Fibroblast of villous mesenchyme (primary cell): ENCODE data around the gene TBX2. TPM values are rescaled to one million over a fixed set of nuclear protein-coding genes. Genes with fewer than 3 reads are reported as not detected.
"Not testable (repeated sequence)": the region's sequence is repeated elsewhere in the genome, so short reads cannot be mapped to it uniquely, and the experiment has no call there.

Experiments used
- DNase-seq: peaks from one replicate; pipeline ENCODE4 v3.0.0-alpha.2; 2010; ENCODE audit warnings: low read depth
- H3K4me3 ChIP-seq: 2 replicates; pipeline ENCODE4 v1.5.1; 2011; ENCODE audit warnings: low read depth, mild to moderate bottlenecking, low read length
- total RNA-seq: library from RNA; depleted of rRNA; stranded (reverse); fragments of >200 nt; gene quantifications from 2 replicates; pipeline ENCODE4 v1.2.3, GENCODE V29; 2012
- TF ChIP-seq, protein P1 (sequence below): IDR thresholded peaks from 2 replicates; pipeline ENCODE4 v1.5.1; 2012; ENCODE audit warnings: low read depth, mild to moderate bottlenecking, low read length; ENCODE audit not compliant: insufficient read depth

TBX2 gene
- total RNA-seq, 1 donor = 12.5 TPM

DNA sequence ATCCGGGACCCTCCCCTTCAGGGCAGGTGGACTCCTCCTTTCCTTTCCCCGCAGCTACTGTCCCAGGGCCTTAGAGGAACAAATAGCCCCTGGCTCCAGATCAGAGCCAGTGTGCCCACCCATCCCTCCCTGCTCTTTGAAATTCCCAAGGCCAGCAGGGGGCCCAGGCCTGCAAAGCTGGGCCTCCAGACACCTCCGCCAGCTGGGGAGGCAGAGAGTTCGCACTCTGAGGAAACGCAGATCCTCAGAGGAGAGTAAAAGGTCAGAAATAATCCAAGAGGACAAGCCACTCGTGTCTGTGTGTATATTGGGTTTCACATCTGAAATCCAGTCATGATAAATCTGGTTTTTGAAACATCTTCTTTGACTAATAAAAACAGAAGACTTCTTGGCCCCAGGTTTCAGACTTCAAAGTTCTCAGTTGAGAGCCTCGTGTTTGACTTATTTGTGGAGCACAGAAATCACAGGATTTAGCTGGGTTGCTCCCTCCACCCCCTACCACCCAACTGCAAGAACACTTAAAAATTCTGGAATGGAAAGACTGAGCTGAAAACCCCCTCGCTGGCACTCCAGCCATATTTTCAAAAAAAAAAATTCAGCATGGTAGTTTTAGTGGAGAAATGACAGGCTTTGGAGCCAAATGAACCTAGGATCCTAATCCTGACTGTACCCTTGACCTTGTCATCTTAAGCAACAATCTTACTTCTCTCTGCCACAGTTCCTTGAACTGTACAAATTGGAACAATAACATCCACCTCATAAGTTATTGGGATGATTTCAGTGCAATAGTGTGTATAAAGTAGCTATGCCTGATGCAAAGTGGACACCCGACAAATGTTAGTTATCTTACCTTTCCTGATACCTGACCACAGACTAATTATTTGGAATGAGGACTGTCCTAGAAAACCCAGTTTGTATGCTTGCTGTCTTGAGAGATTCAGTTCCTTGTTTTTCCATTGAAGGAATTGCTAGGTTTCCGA, 44.5 kb upstream of the TBX2 start:
- TF ChIP-seq, protein P1, sequence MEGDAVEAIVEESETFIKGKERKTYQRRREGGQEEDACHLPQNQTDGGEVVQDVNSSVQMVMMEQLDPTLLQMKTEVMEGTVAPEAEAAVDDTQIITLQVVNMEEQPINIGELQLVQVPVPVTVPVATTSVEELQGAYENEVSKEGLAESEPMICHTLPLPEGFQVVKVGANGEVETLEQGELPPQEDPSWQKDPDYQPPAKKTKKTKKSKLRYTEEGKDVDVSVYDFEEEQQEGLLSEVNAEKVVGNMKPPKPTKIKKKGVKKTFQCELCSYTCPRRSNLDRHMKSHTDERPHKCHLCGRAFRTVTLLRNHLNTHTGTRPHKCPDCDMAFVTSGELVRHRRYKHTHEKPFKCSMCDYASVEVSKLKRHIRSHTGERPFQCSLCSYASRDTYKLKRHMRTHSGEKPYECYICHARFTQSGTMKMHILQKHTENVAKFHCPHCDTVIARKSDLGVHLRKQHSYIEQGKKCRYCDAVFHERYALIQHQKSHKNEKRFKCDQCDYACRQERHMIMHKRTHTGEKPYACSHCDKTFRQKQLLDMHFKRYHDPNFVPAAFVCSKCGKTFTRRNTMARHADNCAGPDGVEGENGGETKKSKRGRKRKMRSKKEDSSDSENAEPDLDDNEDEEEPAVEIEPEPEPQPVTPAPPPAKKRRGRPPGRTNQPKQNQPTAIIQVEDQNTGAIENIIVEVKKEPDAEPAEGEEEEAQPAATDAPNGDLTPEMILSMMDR = peak; percentile 7

DNA sequence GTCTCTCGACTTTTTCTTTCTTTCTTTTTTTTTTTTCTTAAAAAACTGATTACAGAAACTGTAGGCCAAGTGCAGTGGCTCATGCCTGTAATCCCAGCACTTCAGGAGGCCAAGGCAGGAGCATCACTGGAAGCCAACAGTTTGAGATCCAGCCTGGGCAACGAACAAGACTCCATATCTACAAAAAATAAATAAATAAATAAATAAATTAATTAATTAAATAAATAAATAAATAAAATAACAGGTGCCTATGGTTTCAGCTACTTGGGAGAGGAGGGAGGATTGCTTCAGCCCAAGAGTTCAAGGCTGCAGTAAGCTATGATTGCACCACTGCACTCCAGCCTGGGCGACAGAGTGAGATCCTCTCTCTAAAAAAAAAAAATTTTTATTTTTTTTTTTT, 42.6 kb upstream of the TBX2 start:
- DNase-seq, H3K4me3 ChIP-seq: not testable (repeated sequence)

More for the DNA sequence above, 44.5 kb upstream of the TBX2 start:
- no peak overlapping the region for H3K4me3 ChIP-seq
- DNase-seq = peak; percentile 82

DNA sequence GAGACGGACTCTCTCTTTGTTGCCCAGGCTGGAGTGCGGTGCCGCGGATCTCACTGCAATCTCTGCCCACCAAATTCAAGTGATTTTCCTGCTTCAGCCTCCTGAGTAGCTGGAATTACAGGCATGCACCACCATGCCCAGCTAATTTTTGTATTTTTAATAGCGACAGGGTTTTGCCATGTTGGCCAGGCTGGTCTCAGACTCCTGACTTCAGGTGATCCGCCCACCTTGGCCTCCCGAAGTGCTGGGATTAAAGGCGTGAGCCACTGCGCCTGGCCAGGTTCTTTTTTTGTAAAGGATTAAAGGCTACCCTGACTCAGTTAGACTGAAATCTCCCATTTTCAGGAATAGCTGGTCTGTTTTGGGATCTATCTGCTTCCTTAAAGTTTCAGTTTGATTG, 40.1 kb upstream of the TBX2 start:
- not testable (repeated sequence) for H3K4me3 ChIP-seq, DNase-seq

DNA sequence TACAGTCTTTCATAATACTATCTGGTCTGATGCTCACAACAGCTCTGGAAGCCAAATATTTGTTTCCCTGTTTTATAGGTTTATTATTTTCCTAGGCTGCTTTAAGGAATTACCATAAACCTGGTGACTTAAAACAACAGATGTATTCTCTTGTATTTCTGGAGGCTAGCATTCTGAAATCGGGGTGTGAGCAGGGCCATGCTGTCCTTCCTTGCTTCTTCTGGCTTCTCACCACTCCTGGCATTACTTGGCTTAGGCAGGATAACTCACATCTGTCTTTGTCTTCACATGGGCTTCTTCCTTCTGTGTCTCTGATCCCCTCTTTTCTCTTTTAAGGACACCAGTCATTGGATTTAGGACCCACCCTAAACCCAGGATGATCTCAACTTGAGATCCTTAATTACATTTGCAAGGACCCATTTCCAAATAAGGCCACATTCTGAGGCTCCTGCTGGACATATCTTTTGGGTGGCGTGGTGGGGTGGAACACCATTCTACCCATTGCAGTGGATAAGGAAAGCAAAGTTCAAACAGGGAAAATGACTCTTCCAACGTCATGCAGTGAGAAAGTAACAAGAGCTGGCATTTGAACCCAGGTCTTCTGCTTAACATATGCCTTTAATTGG, 39.2 kb upstream of the TBX2 start:
- H3K4me3 ChIP-seq = no peak overlapping the region
- DNase-seq = no peak
- TF ChIP-seq, protein P1 = no peak

DNA sequence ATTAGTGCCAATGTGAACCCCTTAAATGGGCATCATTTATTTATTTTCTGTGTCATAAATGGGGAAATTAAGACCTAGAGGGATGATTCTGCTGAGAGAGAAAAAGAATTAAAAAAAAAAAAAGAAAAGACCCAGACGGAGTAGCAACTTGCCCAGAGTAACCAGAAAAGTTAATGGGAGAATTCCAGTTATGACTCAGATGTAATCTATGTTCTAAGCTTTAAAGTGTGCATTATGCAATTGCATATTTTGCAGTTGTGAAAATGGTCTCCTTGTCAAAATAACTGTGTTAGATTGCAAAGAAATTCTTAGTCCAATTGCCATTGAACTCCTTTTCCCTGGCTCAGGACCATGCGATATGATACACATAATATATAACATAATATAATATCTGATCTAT, 38.6 kb upstream of the TBX2 start:
- DNase-seq = peak; percentile 92
- TF ChIP-seq, protein P1 = no peak

DNA sequence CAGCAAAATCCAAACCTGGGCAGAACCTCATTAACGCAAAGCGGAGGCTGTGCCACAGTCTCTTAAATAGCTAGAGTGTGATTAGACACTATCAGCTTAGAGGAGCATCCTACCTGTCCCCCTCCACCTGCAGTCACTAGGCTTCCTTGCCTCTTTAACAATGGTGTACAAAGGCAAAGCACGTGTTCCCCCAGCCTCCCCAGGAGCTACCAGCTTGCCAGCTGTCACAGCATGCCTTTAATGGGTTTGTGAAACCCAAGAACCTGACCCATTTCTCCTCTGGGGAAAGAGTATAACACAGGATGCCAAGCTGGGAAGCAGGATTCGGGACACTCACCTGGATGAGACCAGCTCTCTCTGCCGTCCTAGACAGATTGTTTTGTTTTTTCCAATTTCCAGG, 37.2 kb upstream of the TBX2 start:
- no peak overlapping the region for H3K4me3 ChIP-seq
- TF ChIP-seq, protein P1 = no peak
- DNase-seq = no peak

More for the DNA sequence above, 38.6 kb upstream of the TBX2 start:
- H3K4me3 ChIP-seq = no peak overlapping the region

DNA sequence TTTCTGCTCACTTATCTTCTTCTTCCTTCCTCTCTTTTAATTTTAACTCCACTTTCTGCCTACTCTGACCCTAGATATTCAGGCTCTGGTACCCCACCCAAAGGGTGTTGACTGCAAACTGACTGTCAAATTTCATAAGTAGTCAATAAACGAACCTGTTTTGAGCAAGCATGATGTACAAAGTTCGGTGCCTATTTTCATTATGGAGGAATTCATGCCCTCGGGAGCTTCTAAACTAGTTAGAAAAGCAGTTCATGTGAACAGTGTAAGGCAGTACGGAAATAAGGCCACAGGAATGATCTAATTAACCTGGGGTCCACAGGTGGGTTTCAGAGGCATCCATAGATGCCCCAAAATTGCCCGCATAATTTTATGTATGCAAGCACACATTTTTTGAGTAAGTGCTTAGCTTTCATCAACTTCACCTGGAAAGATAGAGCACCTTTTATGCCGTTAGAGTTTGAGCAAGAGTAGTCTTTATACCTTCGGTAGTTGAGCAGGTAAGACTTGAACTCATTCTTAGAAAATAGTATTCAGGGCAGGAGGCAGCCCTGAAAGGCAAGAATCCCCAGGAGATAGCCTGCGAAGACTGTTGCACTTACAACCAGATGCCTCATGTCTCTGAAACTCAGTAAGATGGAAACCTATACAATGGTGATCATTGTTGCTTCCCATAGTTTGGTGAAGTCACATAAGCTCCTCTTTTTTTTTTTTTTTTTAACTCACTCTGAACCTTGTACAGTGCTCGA, 36.6 kb upstream of the TBX2 start:
- no peak for DNase-seq
- TF ChIP-seq, protein P1 = no peak

More for the DNA sequence above, 36.6 kb upstream of the TBX2 start:
- no peak overlapping the region for H3K4me3 ChIP-seq
